GM19328 (cell line): ENCODE results near the gene GGCT.

Experiments used
- ATAC-seq: cut with Tn5 transposase; IDR thresholded peaks from one replicate; pipeline ENCODE4 v1.9.1; 2021; ENCODE audit warnings: mild to moderate bottlenecking, moderate library complexity; ENCODE audit not compliant: unreplicated experiment

Gene GGCT

GRCh38 chr7:30479202-30480120, 25.2 kb downstream of the GGCT start:
- ATAC-seq: no peak

GRCh38 chr7:30478349-30479201, 26.1 kb downstream of the GGCT start, which contains the start of gene NOD1:
Gene NOD1, minus strand, starts transcription at chr7:30478784. Its CDS starts 21,863 bp downstream, at chr7:30456921.
- ATAC-seq: peak; percentile 87

GRCh38 chr7:30476459-30477145, 28.0 kb downstream of the GGCT start:
- ATAC-seq: no peak

GRCh38 chr7:30475580-30475979, 29.0 kb downstream of the GGCT start:
- no peak for ATAC-seq

- no peak for ATAC-seq
Observed at GRCh38 chr7:30474893-30475292, 29.7 kb downstream of the GGCT start.

- no peak for ATAC-seq
Observed at GRCh38 chr7:30474485-30474884, 30.1 kb downstream of the GGCT start.

- ATAC-seq: no peak
Observed at GRCh38 chr7:30473903-30474302, 30.7 kb downstream of the GGCT start.

GRCh38 chr7:30472784-30473775, 31.5 kb downstream of the GGCT start:
- no peak for ATAC-seq

- no peak for ATAC-seq
Observed at GRCh38 chr7:30472081-30472783, 32.4 kb downstream of the GGCT start.

GRCh38 chr7:30471205-30471604, 33.4 kb downstream of the GGCT start:
- no peak for ATAC-seq

- ATAC-seq: no peak
Observed at GRCh38 chr7:30470771-30471170, 33.9 kb downstream of the GGCT start.

- no peak for ATAC-seq
Observed at GRCh38 chr7:30470163-30470770, 34.4 kb downstream of the GGCT start.

- ATAC-seq: no peak
Observed at GRCh38 chr7:30469303-30469702, 35.3 kb downstream of the GGCT start.

GRCh38 chr7:30468791-30469190, 35.8 kb downstream of the GGCT start:
- ATAC-seq: no peak

GRCh38 chr7:30468041-30468440, 36.6 kb downstream of the GGCT start:
- no peak for ATAC-seq

GRCh38 chr7:30467271-30467670, 37.4 kb downstream of the GGCT start:
- no peak for ATAC-seq

- no peak for ATAC-seq
Observed at GRCh38 chr7:30466266-30466665, 38.4 kb downstream of the GGCT start.

- no peak for ATAC-seq
Observed at GRCh38 chr7:30465811-30466180, 38.8 kb downstream of the GGCT start.
